ENCODE measurements around the gene CARNS1. TPM values are rescaled to one million over a fixed set of nuclear protein-coding genes. Genes with fewer than 3 reads are reported as not detected.

The CARNS1 gene
- total RNA-seq, 1 experiment from 2014 or later = not detected

- Mint-ChIP-seq H3K27me3 (ENCODE audit: unreplicated experiment) (no peaks in the 10 kb centered on the region), H3K9me3 (ENCODE audit: low read depth, unreplicated experiment) (no peaks in the 10 kb centered on the region), H3K4me3 (ENCODE audit: low read depth, unreplicated experiment) (no peak within 1 kb of the TSS), H3K36me3 (ENCODE audit: insufficient read depth, unreplicated experiment) (peaks cover 73% of the 10 kb centered on the region), H3K27ac (ENCODE audit: unreplicated experiment) (no peak within 1 kb of the TSS), H3K4me1 (ENCODE audit: low read depth, unreplicated experiment) (peaks cover 14% of the 10 kb centered on the region)
- CTCF ChIA-PET = no interaction called here
- no TSS peak for BruUV-seq (replicated peaks)
- no peak for TF ChIP-seq CTCF (IDR thresholded peaks at IDR 0.05; ENCODE audit: unreplicated experiment)
- intact Hi-C loops (cut with micrococcal nuclease; ENCODE audit: unreplicated experiment) = no loop called here
- no peak for DNase-seq
Measured at GRCh38 chr11:67437082-67437808, 21.8 kb downstream of the CARNS1 start, which contains the start of gene PTPRCAP. Gene PTPRCAP (minus strand): TSS chr11:67437682. CDS start chr11:67437619, 63 bp downstream.

GRCh38 chr11:67437809-67438157 lies 22.3 kb downstream of the CARNS1 start:
- Mint-ChIP-seq H3K36me3 (ENCODE audit: insufficient read depth, unreplicated experiment) (peaks cover 77% of the 10 kb centered on the region), H3K9me3 (ENCODE audit: low read depth, unreplicated experiment) (no peaks in the 10 kb centered on the region), H3K4me3 (ENCODE audit: low read depth, unreplicated experiment) (no peak overlapping the region), H3K27me3 (ENCODE audit: unreplicated experiment) (no peaks in the 10 kb centered on the region), H3K27ac (ENCODE audit: unreplicated experiment) (no peak overlapping the region), H3K4me1 (ENCODE audit: low read depth, unreplicated experiment) (peaks cover 14% of the 10 kb centered on the region)
- CTCF ChIA-PET = no interaction called here
- DNase-seq = no peak
- BruUV-seq (replicated peaks) = no TSS peak
- intact Hi-C loops (cut with micrococcal nuclease; ENCODE audit: unreplicated experiment) = no loop called here
- TF ChIP-seq CTCF (IDR thresholded peaks at IDR 0.05; ENCODE audit: unreplicated experiment) = no peak

GRCh38 chr11:67438158-67438902 lies 22.9 kb downstream of the CARNS1 start:
- Mint-ChIP-seq H3K27ac (ENCODE audit: unreplicated experiment) (no peak overlapping the region), H3K36me3 (ENCODE audit: insufficient read depth, unreplicated experiment) (peaks cover 83% of the 10 kb centered on the region), H3K27me3 (ENCODE audit: unreplicated experiment) (no peaks in the 10 kb centered on the region), H3K9me3 (ENCODE audit: low read depth, unreplicated experiment) (no peaks in the 10 kb centered on the region), H3K4me3 (ENCODE audit: low read depth, unreplicated experiment) (no peak overlapping the region), H3K4me1 (ENCODE audit: low read depth, unreplicated experiment) (peaks cover 14% of the 10 kb centered on the region)
- DNase-seq = no peak
- BruUV-seq (replicated peaks) = no TSS peak
- TF ChIP-seq CTCF (IDR thresholded peaks at IDR 0.05; ENCODE audit: unreplicated experiment) = no peak
- CTCF ChIA-PET = interaction anchor here (0.5 kb wide), 1 partner anchor 1047 kb away, joined by 7 read pairs; no protein-coding TSS in a partner anchor
- intact Hi-C loops (cut with micrococcal nuclease; ENCODE audit: unreplicated experiment) = no loop called here

GRCh38 chr11:67439321-67440228 lies 24.1 kb downstream of the CARNS1 start:
- intact Hi-C loops (cut with micrococcal nuclease; ENCODE audit: unreplicated experiment) = no loop called here
- Mint-ChIP-seq H3K27me3 (ENCODE audit: unreplicated experiment) (no peaks in the 10 kb centered on the region), H3K27ac (ENCODE audit: unreplicated experiment) (no peak overlapping the region), H3K4me1 (ENCODE audit: low read depth, unreplicated experiment) (peaks cover 14% of the 10 kb centered on the region), H3K36me3 (ENCODE audit: insufficient read depth, unreplicated experiment) (peaks cover 86% of the 10 kb centered on the region), H3K4me3 (ENCODE audit: low read depth, unreplicated experiment) (no peak overlapping the region), H3K9me3 (ENCODE audit: low read depth, unreplicated experiment) (no peaks in the 10 kb centered on the region)
- peak; percentile 45 for DNase-seq
- CTCF ChIA-PET = interaction anchor here (1.1 kb wide), 1 partner anchor 10 kb away, joined by 3 read pairs; no protein-coding TSS in a partner anchor
- no TSS peak for BruUV-seq (replicated peaks)
- TF ChIP-seq CTCF (IDR thresholded peaks at IDR 0.05; ENCODE audit: unreplicated experiment) = no peak

Data from Calu3 (cell line).